Midbrain (tissue), 1 donor: ENCODE data around the gene ICOS.

Source experiments
- DNase-seq: peaks from one replicate; lab custom pipeline; 2025; lab: John Stamatoyannopoulos, UW

Gene ICOS

GRCh38 chr2:203936535-203936934 lies at the start of gene ICOS:
Gene ICOS, plus strand, starts transcription at chr2:203936763. Its CDS starts 52 bp downstream, at chr2:203936815.
- DNase-seq = no peak

DNA sequence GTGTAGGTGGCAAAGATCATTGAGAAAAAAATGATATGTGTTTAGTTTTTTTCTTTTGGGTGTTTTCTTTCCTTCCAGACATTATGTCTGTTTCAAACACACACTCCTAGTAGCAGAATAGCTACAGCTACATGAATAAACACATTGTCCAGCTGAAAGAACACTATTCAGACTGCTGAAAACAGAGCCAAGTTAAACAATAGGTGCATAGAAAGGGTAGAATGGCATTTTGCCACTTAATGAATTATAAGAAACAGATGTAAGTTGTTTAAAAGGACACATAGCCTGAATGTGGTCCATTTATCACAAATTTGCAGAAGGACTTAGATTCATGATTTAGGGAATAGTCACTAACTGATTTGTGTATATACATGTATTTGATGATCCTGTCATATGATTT lies 48.9 kb upstream of the ICOS start:
- DNase-seq = peak; percentile 68

DNA sequence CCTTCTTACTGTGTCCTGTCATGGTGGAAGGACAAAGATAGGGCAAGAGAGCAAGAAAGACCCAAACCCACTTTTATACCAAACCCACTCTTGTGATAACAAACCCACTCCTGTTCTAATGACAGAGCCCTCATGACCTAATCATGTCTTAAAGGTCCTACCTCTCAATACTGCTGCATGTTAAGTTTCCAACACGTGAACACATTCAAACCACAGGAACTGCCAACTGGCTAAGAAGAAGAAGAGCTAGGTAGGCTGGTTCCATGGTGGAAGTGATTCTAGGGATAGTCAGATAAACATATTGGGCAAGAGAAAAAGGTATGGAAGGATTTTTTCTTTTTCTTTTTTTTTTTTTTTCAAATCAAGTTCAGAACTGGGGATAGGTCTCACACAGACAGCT lies 47.0 kb upstream of the ICOS start:
- no peak for DNase-seq

- DNase-seq = no peak
These were observed 46.6 kb upstream of the ICOS start for GRCh38 chr2:203889944-203890343.

DNA sequence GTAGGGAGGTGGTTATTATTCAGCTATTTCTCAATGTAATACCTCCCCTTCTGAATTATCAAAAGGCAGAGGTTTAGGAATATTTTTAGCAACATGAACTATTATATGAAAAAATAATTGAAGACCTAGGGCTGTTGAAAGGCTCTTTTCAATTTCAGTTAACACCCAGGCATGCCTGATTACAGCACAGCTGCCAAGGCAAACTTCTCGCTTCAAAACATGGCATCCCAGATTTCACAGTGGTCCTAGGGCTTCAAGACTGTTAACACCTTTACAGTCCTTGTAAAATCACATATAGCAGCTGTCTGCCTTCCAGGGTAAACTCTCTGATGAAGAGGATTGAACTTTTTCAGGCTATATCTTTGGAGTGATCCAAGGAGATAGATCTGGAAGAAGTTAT lies 45.8 kb upstream of the ICOS start:
- DNase-seq = no peak

- DNase-seq = peak; percentile 21
These were observed 45.1 kb upstream of the ICOS start for GRCh38 chr2:203891474-203891873.

- DNase-seq = no peak
These were observed 44.4 kb upstream of the ICOS start for GRCh38 chr2:203892207-203892606.

DNA sequence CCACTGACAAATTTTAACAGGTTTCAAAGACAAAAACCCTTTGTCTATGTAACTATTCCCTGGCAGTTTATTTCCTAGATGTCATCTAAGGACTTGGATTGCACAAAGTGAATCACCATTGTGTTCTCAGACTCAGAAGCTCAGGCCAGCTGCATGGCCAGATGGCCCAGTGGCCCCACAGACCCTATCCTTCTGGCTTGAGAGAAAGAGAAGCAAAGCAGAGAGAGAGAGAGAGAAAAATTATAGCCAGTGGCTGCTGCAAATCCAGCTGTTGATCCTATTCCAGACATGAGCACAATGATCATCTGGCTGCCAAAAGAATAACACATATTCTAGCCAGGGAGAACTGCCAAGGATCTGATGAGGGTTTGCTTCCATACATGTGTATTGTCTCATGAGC lies 43.2 kb upstream of the ICOS start:
- DNase-seq = peak; percentile 77

- no peak for DNase-seq
These were observed 42.7 kb upstream of the ICOS start for GRCh38 chr2:203893840-203894239.

GRCh38 chr2:203894262-203894661 lies 42.3 kb upstream of the ICOS start:
- no peak for DNase-seq

DNA sequence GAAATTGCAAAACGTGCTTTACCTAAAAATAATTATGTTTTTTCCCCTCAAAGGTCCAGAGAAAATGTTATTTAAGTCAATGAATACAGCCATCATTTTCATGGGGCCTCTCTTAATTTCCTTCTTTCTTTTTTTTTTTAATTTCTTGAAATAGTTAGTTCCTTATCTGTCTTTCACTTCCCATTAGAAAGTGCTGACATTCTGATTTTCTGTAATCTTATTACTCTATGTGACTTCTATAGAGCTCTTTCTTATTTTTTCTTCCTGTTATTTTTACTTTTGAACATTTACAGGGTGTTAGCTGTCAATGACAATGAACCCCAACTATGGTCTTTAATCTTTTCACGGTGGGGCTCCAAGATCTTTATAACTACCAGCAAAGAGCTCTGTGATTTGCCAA lies 39.0 kb upstream of the ICOS start:
- no peak for DNase-seq

GRCh38 chr2:203898657-203899056 lies 37.9 kb upstream of the ICOS start:
- no peak for DNase-seq

- no peak for DNase-seq
These were observed 36.3 kb upstream of the ICOS start for GRCh38 chr2:203900253-203900652.

GRCh38 chr2:203904022-203904421 lies 32.5 kb upstream of the ICOS start:
- DNase-seq = no peak

- DNase-seq = no peak
These were observed 30.9 kb upstream of the ICOS start for GRCh38 chr2:203905656-203906055.

GRCh38 chr2:203908066-203908796 lies 28.3 kb upstream of the ICOS start:
- peak; percentile 2 for DNase-seq

DNA sequence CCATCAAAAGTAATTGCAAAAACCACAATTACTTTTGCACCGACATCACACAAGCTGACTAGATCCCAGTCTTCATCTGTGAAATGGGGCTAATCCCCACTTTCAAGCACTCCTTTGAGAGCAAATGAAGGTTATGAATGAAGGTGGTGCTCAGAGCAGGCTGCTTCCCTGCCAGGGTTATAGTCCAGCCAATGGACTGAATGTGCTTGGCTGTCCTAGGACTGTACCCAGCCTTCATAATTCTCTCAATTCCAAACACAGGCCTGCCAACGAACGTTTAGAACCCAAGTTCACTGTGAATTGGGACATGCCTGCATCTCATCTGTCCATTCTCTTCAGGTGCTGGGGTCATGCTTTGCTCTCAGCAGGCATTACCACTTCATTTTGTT lies 27.8 kb upstream of the ICOS start:
- DNase-seq = no peak

DNA sequence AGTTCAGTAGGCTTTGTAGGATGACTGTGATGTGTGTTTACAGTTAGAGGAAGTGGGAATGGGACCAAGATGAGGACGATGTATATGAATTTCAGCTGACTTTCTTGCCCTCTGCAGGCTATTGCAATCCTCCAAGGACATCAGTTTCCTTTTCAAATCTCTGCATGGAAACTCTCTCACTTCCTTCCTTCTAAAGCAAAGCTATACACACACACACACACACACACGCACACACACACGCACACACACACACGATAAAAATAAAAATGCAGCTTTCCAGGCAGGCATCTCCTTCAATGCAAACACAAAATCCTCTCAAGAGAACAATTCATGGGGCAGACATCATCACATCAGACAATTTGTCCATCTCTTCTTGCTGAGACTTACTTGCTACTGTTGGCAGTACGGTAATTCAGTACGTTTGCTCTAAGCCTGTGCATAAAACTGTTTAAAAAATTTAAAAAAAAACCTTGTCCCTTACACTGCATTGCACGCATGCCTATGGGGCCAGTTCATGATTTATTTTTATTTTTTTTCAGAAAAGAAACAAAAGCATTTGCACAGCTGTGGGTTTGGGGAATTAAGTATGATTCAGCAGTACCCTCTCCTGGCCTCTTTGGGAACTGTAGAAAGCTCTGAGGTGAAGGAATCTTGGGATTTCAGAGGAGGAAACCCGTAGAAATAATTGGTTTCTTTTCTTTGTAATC lies 27.1 kb upstream of the ICOS start:
- peak; percentile 58 for DNase-seq

DNA sequence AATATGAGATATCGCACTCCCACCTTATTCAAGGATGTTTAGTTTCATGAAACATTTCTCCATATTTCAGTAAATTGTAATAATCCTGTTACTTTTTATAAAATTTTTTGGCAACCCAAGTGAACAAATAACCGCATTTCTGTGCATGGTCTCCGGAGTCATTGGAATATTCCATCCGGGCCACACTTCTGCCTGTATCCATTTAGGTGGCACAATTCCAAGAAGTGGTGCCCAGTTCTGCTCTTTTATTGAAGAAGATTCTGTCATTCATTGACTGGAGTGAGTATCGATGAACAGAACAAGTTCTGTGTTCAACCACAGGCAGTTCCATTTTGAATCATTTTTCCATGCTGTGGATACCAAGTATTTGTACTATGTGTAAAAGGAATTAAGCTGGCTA lies 26.6 kb upstream of the ICOS start:
- DNase-seq = peak; percentile 43

DNA sequence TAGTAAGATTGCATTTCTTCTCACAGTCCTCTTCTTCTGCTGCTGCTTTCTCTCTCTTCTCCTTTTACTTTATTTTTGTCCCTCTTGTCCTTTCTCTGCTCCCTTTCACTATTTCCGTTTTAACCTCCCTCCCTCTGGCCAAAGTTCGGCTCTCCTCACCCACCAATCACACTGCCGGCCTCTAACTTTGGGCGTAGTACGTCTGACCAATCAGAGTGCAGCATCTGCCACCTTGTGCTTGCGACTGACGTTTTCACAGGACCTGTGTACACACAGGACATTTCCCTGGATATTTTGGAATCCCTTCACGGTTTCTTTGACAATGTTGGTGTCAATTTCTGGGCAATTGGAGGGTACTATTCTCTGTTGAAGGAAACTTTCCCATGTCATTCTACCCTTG lies 22.6 kb upstream of the ICOS start:
- no peak for DNase-seq

GRCh38 chr2:203914546-203915182 lies 21.9 kb upstream of the ICOS start:
- no peak for DNase-seq

DNA sequence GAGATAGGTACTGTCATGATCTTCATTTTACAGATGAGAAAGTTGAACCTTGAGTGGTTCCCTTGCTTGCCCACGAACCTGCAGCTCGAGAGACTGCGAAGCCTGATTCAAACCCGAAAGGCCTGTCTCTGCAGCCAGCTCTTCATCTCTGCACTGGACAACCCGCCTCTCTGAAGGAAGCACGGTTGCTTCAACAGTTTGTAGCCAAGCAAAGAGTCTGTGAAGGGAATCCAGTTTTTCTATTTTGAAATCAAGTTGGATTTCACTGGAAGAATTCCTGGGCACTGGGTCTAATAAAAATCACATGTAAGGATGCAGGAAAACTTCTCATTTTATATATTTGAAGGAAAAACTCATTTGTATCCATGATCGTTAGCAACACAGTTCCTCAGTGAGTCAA lies 21.3 kb upstream of the ICOS start:
- DNase-seq = no peak

- DNase-seq = no peak
These were observed 19.8 kb upstream of the ICOS start for GRCh38 chr2:203916756-203917155.
